Body of pancreas (tissue), 4 donors: Measurements from ENCODE around the gene ZBED6.

ENCODE experiments used
- POLR2A ChIP-seq, 3 donors: fragments of 450-650 bp; IDR thresholded peaks; one replicate each; pipeline ENCODE4 v1.6.1; 2016; ENCODE audit warnings: antibody characterized with exemption in 3 of 3, mild to moderate bottlenecking in 2 of 3
- TF ChIP-seq, protein P1 (sequence below), 7 experiments: fragments of 450-650 bp in 4 of 7; fragments of 200-600 bp in 3 of 7; sonication (generic) in 3 of 7; IDR thresholded peaks; one replicate each; pipeline ENCODE4 v1.5.1; 2016 to 2019; ENCODE audit warnings: antibody characterized with exemption in 7 of 7

- TF ChIP-seq, protein P1, sequence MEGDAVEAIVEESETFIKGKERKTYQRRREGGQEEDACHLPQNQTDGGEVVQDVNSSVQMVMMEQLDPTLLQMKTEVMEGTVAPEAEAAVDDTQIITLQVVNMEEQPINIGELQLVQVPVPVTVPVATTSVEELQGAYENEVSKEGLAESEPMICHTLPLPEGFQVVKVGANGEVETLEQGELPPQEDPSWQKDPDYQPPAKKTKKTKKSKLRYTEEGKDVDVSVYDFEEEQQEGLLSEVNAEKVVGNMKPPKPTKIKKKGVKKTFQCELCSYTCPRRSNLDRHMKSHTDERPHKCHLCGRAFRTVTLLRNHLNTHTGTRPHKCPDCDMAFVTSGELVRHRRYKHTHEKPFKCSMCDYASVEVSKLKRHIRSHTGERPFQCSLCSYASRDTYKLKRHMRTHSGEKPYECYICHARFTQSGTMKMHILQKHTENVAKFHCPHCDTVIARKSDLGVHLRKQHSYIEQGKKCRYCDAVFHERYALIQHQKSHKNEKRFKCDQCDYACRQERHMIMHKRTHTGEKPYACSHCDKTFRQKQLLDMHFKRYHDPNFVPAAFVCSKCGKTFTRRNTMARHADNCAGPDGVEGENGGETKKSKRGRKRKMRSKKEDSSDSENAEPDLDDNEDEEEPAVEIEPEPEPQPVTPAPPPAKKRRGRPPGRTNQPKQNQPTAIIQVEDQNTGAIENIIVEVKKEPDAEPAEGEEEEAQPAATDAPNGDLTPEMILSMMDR (IDR thresholded peaks at IDR 0.05) = no peak
- no peak for TF ChIP-seq POLR2A (IDR thresholded peaks at IDR 0.05)
Measured at GRCh38 chr1:203796236-203796605, 798 bp downstream of the ZBED6 start.
